ENCODE data around the gene CD70. TPM values are rescaled to one million over a fixed set of nuclear protein-coding genes. Genes with fewer than 3 reads are reported as not detected.
"Not testable (repeated sequence)": the region's sequence is repeated elsewhere in the genome, so short reads cannot be mapped to it uniquely, and the experiment has no call there.

CD70 gene
- total RNA-seq (not detected), polyA plus RNA-seq (not detected)

DNA sequence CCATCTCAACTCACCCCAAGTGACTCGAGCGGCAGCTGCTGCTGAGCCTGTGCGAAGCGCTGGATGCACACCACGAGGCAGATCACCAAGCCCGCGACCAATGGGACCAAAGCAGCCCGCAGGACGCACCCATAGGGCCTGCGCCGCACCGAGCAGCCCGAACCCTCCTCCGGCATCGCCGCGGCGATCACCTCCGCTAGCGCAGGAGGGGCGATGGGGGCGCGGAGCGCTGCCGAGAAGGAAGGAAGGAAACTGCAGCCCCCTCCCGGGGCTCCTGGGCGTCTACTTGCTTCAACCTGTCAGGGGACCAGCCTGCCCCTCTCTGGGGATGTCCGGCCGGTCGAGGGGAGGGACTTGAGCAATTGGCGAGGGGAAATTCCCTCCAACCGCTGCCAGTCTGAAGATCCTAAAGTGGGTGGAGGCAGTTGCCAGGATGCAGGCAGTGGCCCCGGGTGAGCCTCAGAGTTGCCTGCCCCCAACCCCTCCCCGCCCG lies at the start of gene CD70:
CD70 (minus strand) TSS at position 324 of the 493 bp plus-strand sequence; CDS start at position 176, 148 bp downstream.
- H3K9me3 ChIP-seq (ENCODE audit: control insufficient read depth in 4 of 4, low read length in 3 of 4), result no peaks in the 10 kb centered on the region
- peaks cover 0 to 2% (median under 1%) of the 10 kb centered on the region in 4 donors for H3K4me1 ChIP-seq (ENCODE audit: control insufficient read depth in 4 of 4, insufficient read depth in 4 of 4, low read length in 3 of 4)
- no peaks in the 10 kb centered on the region for H3K36me3 ChIP-seq (ENCODE audit: control insufficient read depth in 4 of 4, insufficient read depth in 3 of 4, low read depth in 1 of 4, low read length in 3 of 4)
- no peak within 1 kb of the TSS for H3K27ac ChIP-seq (ENCODE audit: low read depth in 1 of 2, low read length in 2 of 2)
- WGBS, result 3% methylated on average over 35 of the region's 35 CpGs
- no peak for TF ChIP-seq RAD21 (IDR thresholded peaks at IDR 0.05)
- TF ChIP-seq REST (IDR thresholded peaks at IDR 0.05), result no peak
- no peak for TF ChIP-seq JUND (IDR thresholded peaks at IDR 0.05)
- no peak for TF ChIP-seq GABPA (IDR thresholded peaks at IDR 0.05 in 1 of 2, conservative IDR thresholded peaks at IDR 0.05 in 1 of 2)
- TF ChIP-seq EGR1 (IDR thresholded peaks at IDR 0.05; ENCODE audit: low read depth in 2 of 2), result no peak
- TF ChIP-seq, protein P1, sequence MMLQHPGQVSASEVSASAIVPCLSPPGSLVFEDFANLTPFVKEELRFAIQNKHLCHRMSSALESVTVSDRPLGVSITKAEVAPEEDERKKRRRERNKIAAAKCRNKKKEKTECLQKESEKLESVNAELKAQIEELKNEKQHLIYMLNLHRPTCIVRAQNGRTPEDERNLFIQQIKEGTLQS (IDR thresholded peaks at IDR 0.05), result no peak
- no peak for TF ChIP-seq FOXA2 (IDR thresholded peaks at IDR 0.05)
- TF ChIP-seq RXRA (IDR thresholded peaks at IDR 0.05), result no peak
- no peak for TF ChIP-seq HNF4G (IDR thresholded peaks at IDR 0.05)
- no peak for TF ChIP-seq ZBTB33 (IDR thresholded peaks at IDR 0.05)
- TF ChIP-seq CTCF (IDR thresholded peaks at IDR 0.05; ENCODE audit: low read depth, low read length, missing input control), result no peak
- no peak for TF ChIP-seq NR2F2 (IDR thresholded peaks at IDR 0.05)
- no peak for TF ChIP-seq TAF1 (conservative IDR thresholded peaks at IDR 0.05)
- no peak for TF ChIP-seq HNF4A (conservative IDR thresholded peaks at IDR 0.05)
- no peak for TF ChIP-seq YY1 (IDR thresholded peaks at IDR 0.05)
- no peak for TF ChIP-seq FOXA1 (IDR thresholded peaks at IDR 0.05)
- peaks cover 0 to 28% (median 8%) of the 10 kb centered on the region in 4 donors for H3K27me3 ChIP-seq (ENCODE audit: control insufficient read depth in 4 of 4, insufficient read depth in 4 of 4, low read length in 3 of 4)
- no peak within 1 kb of the TSS for H3K4me3 ChIP-seq (ENCODE audit: low read depth in 1 of 3, low read length in 3 of 3)
- H3K9ac ChIP-seq (ENCODE audit: low read depth in 1 of 2, low read length in 2 of 2), result no peak within 1 kb of the TSS
- DNase-seq (ENCODE audit: low spot score), result no peak

GRCh38 chr19:6640333-6640732 lies 49.4 kb upstream of the CD70 start:
- not testable (repeated sequence) for H3K4me3 ChIP-seq (ENCODE audit: low read depth in 1 of 3, low read length in 3 of 3); H3K9me3 ChIP-seq (ENCODE audit: control insufficient read depth in 4 of 4, low read length in 3 of 4); H3K4me1 ChIP-seq (ENCODE audit: control insufficient read depth in 4 of 4, insufficient read depth in 4 of 4, low read length in 3 of 4); H3K9ac ChIP-seq (ENCODE audit: low read depth in 1 of 2, low read length in 2 of 2); H3K27ac ChIP-seq (ENCODE audit: low read depth in 1 of 2, low read length in 2 of 2); H3K36me3 ChIP-seq (ENCODE audit: control insufficient read depth in 4 of 4, insufficient read depth in 3 of 4, low read depth in 1 of 4, low read length in 3 of 4); H3K27me3 ChIP-seq (ENCODE audit: control insufficient read depth in 4 of 4, insufficient read depth in 4 of 4, low read length in 3 of 4); DNase-seq (ENCODE audit: low spot score)
- WGBS, result 85% methylated on average over 9 of the region's 9 CpGs

Measured in liver (tissue), 9 donors.